Spleen (tissue), 11 donors: Measurements from ENCODE around the gene ILKAP. TPM values are rescaled to one million over a fixed set of nuclear protein-coding genes. Genes with fewer than 3 reads are reported as not detected.

Experiments used
- DNase-seq: peaks from one replicate; pipeline ENCODE4 v3.0.0-alpha.2; 2020
- H3K27ac ChIP-seq, 8 donors: fragments of 200-600 bp; sonication (generic) in 7 of 8; 1 replicate in 4 of 8; 2 replicates in 4 of 8; pipeline versions ENCODE4 v1.5.0 to v1.8.0; 2016 to 2021; ENCODE audit warnings: inconsistent platforms in 4 of 8, mild to moderate bottlenecking in 4 of 8, moderate library complexity in 1 of 8
- H3K27me3 ChIP-seq, 7 donors: fragments of 200-600 bp; sonication (generic) in 6 of 7; replicated peaks in 1 of 7; 1 replicate in 4 of 7; 2 replicates in 3 of 7; pipeline versions ENCODE4 v1.5.0 to v1.8.0; 2016 to 2021; ENCODE audit warnings: inconsistent platforms in 3 of 7, mild to moderate bottlenecking in 1 of 7
- H3K36me3 ChIP-seq, 6 donors: fragments of 200-600 bp; sonication (generic) in 5 of 6; 1 replicate in 4 of 6; 2 replicates in 2 of 6; pipeline versions ENCODE4 v1.5.0 to v1.8.0; 2016 to 2021; ENCODE audit warnings: inconsistent platforms in 2 of 6
- H3K4me1 ChIP-seq, 6 donors: fragments of 200-600 bp; sonication (generic) in 5 of 6; 1 replicate in 3 of 6; 2 replicates in 3 of 6; pipeline versions ENCODE4 v1.5.0 to v1.8.0; 2016 to 2021; ENCODE audit warnings: inconsistent platforms in 3 of 6
- H3K4me3 ChIP-seq, 8 donors: fragments of 200-600 bp; sonication (generic) in 7 of 8; 1 replicate in 4 of 8; 2 replicates in 4 of 8; pipeline versions ENCODE4 v1.5.0 to v1.8.0; 2016 to 2021; ENCODE audit warnings: inconsistent platforms in 4 of 8, mild to moderate bottlenecking in 4 of 8, moderate library complexity in 2 of 8
- H3K9me3 ChIP-seq, 8 donors: fragments of 200-600 bp; sonication (generic) in 7 of 8; 1 replicate in 4 of 8; 2 replicates in 4 of 8; pipeline versions ENCODE4 v1.5.0 to v1.8.0; 2016 to 2021; ENCODE audit warnings: inconsistent platforms in 4 of 8
- CTCF ChIP-seq, 11 experiments: fragments of 200-600 bp in 7 of 11; fragments of 450-650 bp in 4 of 11; sonication (generic) in 4 of 11; IDR thresholded peaks in 8 of 11; conservative IDR thresholded peaks in 3 of 11; 1 replicate in 7 of 11; 2 replicates in 4 of 11; pipeline versions ENCODE4 v1.4.0 to v1.8.0; 2016 to 2021; ENCODE audit warnings: antibody characterized with exemption in 11 of 11, inconsistent platforms in 4 of 11, mild to moderate bottlenecking in 1 of 11
- POLR2A ChIP-seq, 3 donors: fragments of 450-650 bp; IDR thresholded peaks; one replicate each; pipeline ENCODE4 v1.5.1; 2017; ENCODE audit warnings: antibody characterized with exemption in 3 of 3, mild to moderate bottlenecking in 1 of 3
- POLR2AphosphoS5 ChIP-seq, 3 donors: sonication (generic); formaldehyde crosslinking; IDR thresholded peaks; one replicate each; pipeline ENCODE4 v1.5.1; 2017; ENCODE audit warnings: antibody characterized with exemption in 3 of 3
- WGBS, 5 donors: extraction: QIAGEN DNeasy Blood & Tissue Kit in 3 of 5; methylation state at CpG; one replicate each; pipeline versions ENCODE4 v1.1.5 to v1.1.7; 2013 to 2018; 5-methylcytosine and 5-hydroxymethylcytosine counted together
- intact Hi-C: fragments of 100-400 bp; cut with DNase I; formaldehyde crosslinking; loops from one replicate; pipeline ENCODE4 v1.15.0; 2023; ENCODE audit warnings: low total_unique reads
- polyA plus RNA-seq, 3 donors: library from polyadenylated mRNA; stranded (reverse); fragments of 200-250 nt; gene quantifications; one replicate each; pipeline ENCODE4 v1.2.1, GENCODE V29; 2013
- total RNA-seq, 7 donors: library from RNA; depleted of rRNA in 3 of 7; stranded (reverse); fragments of >200 nt in 3 of 7; fragmentation: NEBNext Ultra II Directional in 4 of 7; extraction: Animal tissue kit (Norgen Biotek cat#: 25700) in 4 of 7; gene quantifications; one replicate each; pipeline versions ENCODE4 v1.1.0 to v1.2.1, GENCODE V29; 2016 to 2021
- donor health status: healthy with polysubstance abuse.
- donor health status: DM: no; HTN: no; CAD: no; lungs with moderate emphysema.
- donor health status: DM: no; HTN: no; CAD: no.
- donor health status: Bipolar disorder and iron deficiency.
- donor health status: healthy.
- donor health status: DM: no; HTN: no; CAD: no.
- donor health status: DM: yes; HTN: yes; CAD: no.

Gene ILKAP
- total and polyA plus RNA-seq, 10 donors = 39.7 to 64.5 (median 50.1) TPM

GRCh38 chr2:238238766-238239542 is 35.5 kb upstream of the ILKAP start:
- 21 to 41% (median 25%) methylated on average over 20 to 75 of the region's 75 CpGs for WGBS, 5 donors
- peaks cover 0 to 65% (median 13%) of the 10 kb centered on the region in 7 donors for H3K27me3 ChIP-seq
- DNase-seq = peak; percentile 90
- H3K27ac ChIP-seq = peak overlapping the region in 1 of 8 donors; percentile 47
- peak overlapping the region; percentile 18 to 90 (median 77) for H3K4me3 ChIP-seq
- no peaks in the 10 kb centered on the region for H3K36me3 ChIP-seq
- H3K4me1 ChIP-seq = peaks cover 11 to 60% (median 39%) of the 10 kb centered on the region in 6 donors
- TF ChIP-seq CTCF (IDR thresholded peaks at IDR 0.05 in 8 of 11, conservative IDR thresholded peaks at IDR 0.05 in 3 of 11) (no peak), POLR2AphosphoS5 (IDR thresholded peaks at IDR 0.05) (peak in 2 of 3 donors; percentile 26 to 61), POLR2A (IDR thresholded peaks at IDR 0.05) (no peak)
- no peaks in the 10 kb centered on the region for H3K9me3 ChIP-seq
- intact Hi-C loops = no loop called here

GRCh38 chr2:238238311-238238765 is 34.8 kb upstream of the ILKAP start:
- no peak for TF ChIP-seq POLR2AphosphoS5 (IDR thresholded peaks at IDR 0.05)
- no peak for TF ChIP-seq POLR2A (IDR thresholded peaks at IDR 0.05)
- no peak for TF ChIP-seq CTCF (IDR thresholded peaks at IDR 0.05 in 8 of 11, conservative IDR thresholded peaks at IDR 0.05 in 3 of 11)
- H3K36me3 ChIP-seq = no peaks in the 10 kb centered on the region
- peak; percentile 59 for DNase-seq
- intact Hi-C loops = no loop called here
- H3K27ac ChIP-seq = no peak overlapping the region
- H3K4me1 ChIP-seq = peaks cover 11 to 56% (median 38%) of the 10 kb centered on the region in 6 donors
- no peaks in the 10 kb centered on the region for H3K9me3 ChIP-seq
- H3K4me3 ChIP-seq = peak overlapping the region in 1 of 8 donors; percentile 90
- peaks cover 0 to 65% (median 13%) of the 10 kb centered on the region in 7 donors for H3K27me3 ChIP-seq
- 83 to 92% (median 86%) methylated on average over 2 to 5 of the region's 5 CpGs for WGBS, 5 donors

DNA sequence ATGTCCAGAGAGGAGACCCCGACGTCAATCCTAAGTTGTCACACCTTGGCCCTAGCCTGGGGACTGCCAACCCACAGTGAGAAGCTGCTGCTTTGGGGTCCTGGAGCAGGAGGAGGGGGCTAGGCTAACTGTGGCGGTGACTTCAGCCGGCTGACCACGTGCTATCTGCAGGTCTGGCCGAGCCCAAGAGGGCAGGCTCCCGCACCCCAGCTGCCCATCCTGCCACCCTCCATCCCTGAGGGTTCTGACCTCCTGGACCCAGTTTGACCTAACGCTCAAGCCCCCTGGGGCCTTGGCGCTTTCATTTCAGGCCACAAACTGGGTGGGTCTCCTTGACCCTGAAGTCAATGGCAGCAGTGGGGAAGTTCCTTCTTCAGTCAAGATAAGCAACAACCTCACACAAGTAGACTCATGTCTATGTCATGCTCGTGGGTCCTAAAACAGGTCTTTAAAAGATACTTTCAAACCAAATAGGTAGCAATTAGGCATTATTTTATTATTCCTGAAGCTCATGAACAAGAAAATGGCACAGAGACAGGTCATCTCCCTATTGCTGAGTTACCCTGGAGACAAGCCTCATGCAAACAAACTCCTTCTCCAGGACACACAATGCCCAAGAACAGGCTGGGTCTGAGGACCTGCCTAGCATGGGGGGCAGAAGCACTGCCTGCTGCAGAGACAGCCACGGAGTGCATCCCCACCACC is 34.1 kb upstream of the ILKAP start:
- no peak overlapping the region for H3K27ac ChIP-seq
- 76 to 89% (median 83%) methylated on average over 8 to 11 of the region's 11 CpGs for WGBS, 5 donors
- peak; percentile 58 for DNase-seq
- intact Hi-C loops = no loop called here
- H3K4me1 ChIP-seq = peaks cover 11 to 48% (median 31%) of the 10 kb centered on the region in 6 donors
- peaks cover 0 to 65% (median 13%) of the 10 kb centered on the region in 7 donors for H3K27me3 ChIP-seq
- no peaks in the 10 kb centered on the region for H3K9me3 ChIP-seq
- TF ChIP-seq POLR2AphosphoS5 (IDR thresholded peaks at IDR 0.05) (no peak), CTCF (IDR thresholded peaks at IDR 0.05 in 8 of 11, conservative IDR thresholded peaks at IDR 0.05 in 3 of 11) (no peak), POLR2A (IDR thresholded peaks at IDR 0.05) (no peak)
- H3K36me3 ChIP-seq = no peaks in the 10 kb centered on the region
- H3K4me3 ChIP-seq = no peak overlapping the region

DNA sequence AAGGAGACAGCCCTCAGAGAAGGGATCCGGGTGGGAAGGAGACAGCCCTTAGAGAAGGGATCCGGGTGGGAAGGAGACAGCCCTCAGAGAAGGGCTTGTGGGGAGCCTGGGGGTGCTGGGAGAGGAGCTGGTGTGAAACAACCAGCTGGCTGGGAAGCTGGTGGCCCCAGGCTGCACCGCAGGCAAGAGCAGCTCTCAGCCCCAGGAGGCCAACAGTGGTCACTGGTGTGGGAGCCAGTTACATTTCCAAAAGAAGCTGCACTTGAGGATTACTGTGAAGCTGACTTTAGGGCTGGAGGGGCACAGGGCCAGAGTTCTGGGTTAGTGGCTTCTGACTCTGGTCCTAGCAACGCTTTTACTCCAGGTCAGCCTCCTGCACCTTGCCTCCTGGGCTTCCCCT is 33.1 kb upstream of the ILKAP start:
- H3K9me3 ChIP-seq = no peaks in the 10 kb centered on the region
- peak; percentile 48 for DNase-seq
- no peak overlapping the region for H3K27ac ChIP-seq
- H3K36me3 ChIP-seq = no peaks in the 10 kb centered on the region
- intact Hi-C loops = no loop called here
- peaks cover 11 to 45% (median 30%) of the 10 kb centered on the region in 6 donors for H3K4me1 ChIP-seq
- no peak overlapping the region for H3K4me3 ChIP-seq
- peaks cover 0 to 64% (median 13%) of the 10 kb centered on the region in 7 donors for H3K27me3 ChIP-seq
- WGBS, 5 donors = 58 to 92% (median 88%) methylated on average over 4 of the region's 4 CpGs
- TF ChIP-seq POLR2A (IDR thresholded peaks at IDR 0.05) (no peak), POLR2AphosphoS5 (IDR thresholded peaks at IDR 0.05) (no peak), CTCF (IDR thresholded peaks at IDR 0.05 in 8 of 11, conservative IDR thresholded peaks at IDR 0.05 in 3 of 11) (no peak)
